Trophoblast cell (in vitro differentiated cells and primary cell): Measurements from ENCODE around the gene ITPKB.
A peak's percentile ranks its signal among the peaks of the same experiment; 100 is the strongest.

Source experiments
- DNase-seq, 2 donors: peaks; one replicate each; pipeline ENCODE4 v3.0.0-alpha.2; 2016
- H2AFZ ChIP-seq: 2 replicates; pipeline ENCODE4 v1.6.1; 2013; ENCODE audit warnings: low read length, moderate library complexity, mild to moderate bottlenecking; ENCODE audit not compliant: insufficient read depth, poor library complexity
- H2AK5ac ChIP-seq: 2 replicates; pipeline ENCODE4 v1.6.1; 2013; ENCODE audit warnings: mild to moderate bottlenecking, low read length
- H2BK120ac ChIP-seq: 2 replicates; pipeline ENCODE4 v1.6.1; 2013; ENCODE audit warnings: low read length, mild to moderate bottlenecking, moderate library complexity; ENCODE audit not compliant: insufficient read depth, poor library complexity
- H2BK12ac ChIP-seq: 2 replicates; pipeline ENCODE4 v1.6.1; 2013; ENCODE audit warnings: mild to moderate bottlenecking, low read length, moderate library complexity
- H2BK5ac ChIP-seq: 2 replicates; pipeline ENCODE4 v1.6.1; 2013; ENCODE audit warnings: low read length, low read depth, moderate library complexity, mild to moderate bottlenecking; ENCODE audit not compliant: poor library complexity
- H3K14ac ChIP-seq: 2 replicates; pipeline ENCODE4 v1.6.1; 2013; ENCODE audit warnings: mild to moderate bottlenecking, low read length
- H3K18ac ChIP-seq: 2 replicates; pipeline ENCODE4 v1.6.1; 2013; ENCODE audit warnings: mild to moderate bottlenecking, low read length
- H3K23ac ChIP-seq: 2 replicates; pipeline ENCODE4 v1.6.1; 2013; ENCODE audit warnings: low read length
- H3K27ac ChIP-seq: 2 replicates; pipeline ENCODE4 v1.5.1; 2013; ENCODE audit warnings: low read depth, mild to moderate bottlenecking, inconsistent platforms, low read length, moderate library complexity
- H3K27me3 ChIP-seq: 2 replicates; pipeline ENCODE4 v1.6.1; 2013; ENCODE audit warnings: inconsistent platforms, mild to moderate bottlenecking, low read length, moderate library complexity; ENCODE audit not compliant: insufficient read depth
- H3K36me3 ChIP-seq, 2 experiments: 1 replicate in 1 of 2; 2 replicates in 1 of 2; pipeline ENCODE4 v1.6.1; 2013; ENCODE audit warnings: low read length in 2 of 2, mild to moderate bottlenecking in 2 of 2, moderate library complexity in 1 of 2; ENCODE audit not compliant: insufficient read depth in 2 of 2, control insufficient read depth in 1 of 2
- H3K4ac ChIP-seq: 2 replicates; pipeline ENCODE4 v1.6.1; 2013; ENCODE audit warnings: low read depth, mild to moderate bottlenecking, low read length, moderate library complexity
- H3K4me1 ChIP-seq, 2 experiments: 1 replicate in 1 of 2; 2 replicates in 1 of 2; pipeline ENCODE4 v1.6.1; 2013; ENCODE audit warnings: low read length in 2 of 2, mild to moderate bottlenecking in 2 of 2, moderate library complexity in 1 of 2; ENCODE audit not compliant: insufficient read depth in 2 of 2, control insufficient read depth in 1 of 2
- H3K4me2 ChIP-seq: 2 replicates; pipeline ENCODE4 v1.6.1; 2013; ENCODE audit warnings: inconsistent platforms, mild to moderate bottlenecking, low read length, moderate library complexity
- H3K4me3 ChIP-seq: 2 replicates; pipeline ENCODE4 v1.5.1; 2013; ENCODE audit warnings: mild to moderate bottlenecking, low read depth, low read length, inconsistent platforms
- H3K79me1 ChIP-seq: one replicate; pipeline ENCODE4 v1.6.1; 2013; ENCODE audit warnings: low read length
- H3K79me2 ChIP-seq: 2 replicates; pipeline ENCODE4 v1.6.1; 2013; ENCODE audit warnings: low read length, mild to moderate bottlenecking; ENCODE audit not compliant: control insufficient read depth, insufficient read depth, poor library complexity
- H3K9ac ChIP-seq: 2 replicates; pipeline ENCODE4 v1.6.1; 2013; ENCODE audit warnings: mild to moderate bottlenecking, low read length
- H3K9me3 ChIP-seq: 2 replicates; pipeline ENCODE4 v1.6.1; 2013; ENCODE audit warnings: low read depth, mild to moderate bottlenecking, control low read depth, inconsistent platforms, low read length; ENCODE audit not compliant: insufficient read depth
- H4K12ac ChIP-seq: 2 replicates; pipeline ENCODE4 v1.6.1; 2013; ENCODE audit warnings: low read depth, mild to moderate bottlenecking, low read length, moderate library complexity
- H4K8ac ChIP-seq: 2 replicates; pipeline ENCODE4 v1.6.1; 2013; ENCODE audit warnings: low read depth, mild to moderate bottlenecking, low read length, moderate library complexity
- H4K91ac ChIP-seq: one replicate; pipeline ENCODE4 v1.6.1; 2013; ENCODE audit warnings: low read depth, mild to moderate bottlenecking, low read length, moderate library complexity
- WGBS: extraction: QIAGEN DNeasy Blood & Tissue Kit; methylation state at CpG from one replicate; pipeline ENCODE4 v1.1.7; 2013; ENCODE audit warnings: missing lambda C conversion rate; ENCODE audit not compliant: insufficient read length, insufficient coverage; ENCODE audit errors: extremely low coverage; 5-methylcytosine and 5-hydroxymethylcytosine counted together

Gene ITPKB

GRCh38 chr1:226624526-226624925 is 114.6 kb downstream of the ITPKB start:
- Histone ChIP-seq H3K9ac (no peak overlapping the region), H3K18ac (no peak overlapping the region), H2AK5ac (no peak overlapping the region), H2BK12ac (no peak overlapping the region), H3K27ac (no peak overlapping the region), H4K91ac (no peak overlapping the region), H3K23ac (no peak overlapping the region), H3K4ac (no peak overlapping the region), H3K4me3 (no peak overlapping the region), H3K4me2 (no peak overlapping the region), H2AFZ (no peak overlapping the region), H3K4me1 (no peaks in the 10 kb centered on the region), H3K79me2 (no peaks in the 10 kb centered on the region), H2BK5ac (no peak overlapping the region), H2BK120ac (no peak overlapping the region), H4K8ac (no peak overlapping the region), H3K36me3 (no peaks in the 10 kb centered on the region), H3K27me3 (no peaks in the 10 kb centered on the region), H3K14ac (no peak overlapping the region), H3K9me3 (peaks cover 2% of the 10 kb centered on the region), H3K79me1 (no peaks in the 10 kb centered on the region), H4K12ac (no peak overlapping the region)
- WGBS, result no CpG with 5 or more reads among the region's 5 CpGs
- peak; percentile 76 for DNase-seq

- H3K79me1 ChIP-seq, result no peaks in the 10 kb centered on the region
- H3K9me3 ChIP-seq, result peaks cover 2% of the 10 kb centered on the region
- no peak overlapping the region for H3K4me3 ChIP-seq
- H3K27me3 ChIP-seq, result no peaks in the 10 kb centered on the region
- H3K36me3 ChIP-seq, result no peaks in the 10 kb centered on the region
- no peak for DNase-seq
- no peak overlapping the region for H2AK5ac ChIP-seq
- no peak overlapping the region for H4K8ac ChIP-seq
- H3K14ac ChIP-seq, result no peak overlapping the region
- no peak overlapping the region for H3K9ac ChIP-seq
- no peaks in the 10 kb centered on the region for H3K4me1 ChIP-seq
- H2AFZ ChIP-seq, result no peak overlapping the region
- no peak overlapping the region for H3K18ac ChIP-seq
- no peak overlapping the region for H3K4ac ChIP-seq
- no peak overlapping the region for H3K4me2 ChIP-seq
- no peaks in the 10 kb centered on the region for H3K79me2 ChIP-seq
- H3K23ac ChIP-seq, result no peak overlapping the region
- no peak overlapping the region for H4K12ac ChIP-seq
- H4K91ac ChIP-seq, result no peak overlapping the region
- H2BK5ac ChIP-seq, result no peak overlapping the region
- H2BK12ac ChIP-seq, result no peak overlapping the region
- no peak overlapping the region for H3K27ac ChIP-seq
- no peak overlapping the region for H2BK120ac ChIP-seq
These were observed 117.1 kb downstream of the ITPKB start for GRCh38 chr1:226622012-226622411.

GRCh38 chr1:226619031-226619430 is 120.1 kb downstream of the ITPKB start:
- Histone ChIP-seq H3K9ac (no peak overlapping the region), H3K4me3 (no peak overlapping the region), H2AK5ac (no peak overlapping the region), H3K4me1 (no peaks in the 10 kb centered on the region), H3K4me2 (no peak overlapping the region), H3K9me3 (peaks cover 2% of the 10 kb centered on the region), H3K4ac (no peak overlapping the region), H3K27ac (no peak overlapping the region), H2AFZ (no peak overlapping the region), H3K23ac (no peak overlapping the region), H3K18ac (no peak overlapping the region), H3K79me2 (no peaks in the 10 kb centered on the region), H4K91ac (no peak overlapping the region), H2BK120ac (no peak overlapping the region), H4K8ac (no peak overlapping the region), H3K36me3 (no peaks in the 10 kb centered on the region), H2BK5ac (no peak overlapping the region), H3K79me1 (no peaks in the 10 kb centered on the region), H3K27me3 (no peaks in the 10 kb centered on the region), H3K14ac (no peak overlapping the region), H4K12ac (no peak overlapping the region), H2BK12ac (no peak overlapping the region)
- WGBS, result no CpG with 5 or more reads among the region's 7 CpGs
- no peak for DNase-seq

- Histone ChIP-seq H3K79me1 (no peaks in the 10 kb centered on the region), H3K27me3 (no peaks in the 10 kb centered on the region), H3K4me1 (no peaks in the 10 kb centered on the region), H2BK12ac (no peak overlapping the region), H2BK5ac (no peak overlapping the region), H3K79me2 (no peaks in the 10 kb centered on the region), H3K36me3 (no peaks in the 10 kb centered on the region), H3K4ac (no peak overlapping the region), H3K18ac (no peak overlapping the region), H3K14ac (no peak overlapping the region), H3K4me3 (no peak overlapping the region), H4K8ac (no peak overlapping the region), H4K91ac (no peak overlapping the region), H3K4me2 (no peak overlapping the region), H2BK120ac (no peak overlapping the region), H3K23ac (no peak overlapping the region), H4K12ac (no peak overlapping the region), H2AFZ (no peak overlapping the region), H3K9me3 (peaks cover 2% of the 10 kb centered on the region), H3K27ac (no peak overlapping the region), H3K9ac (no peak overlapping the region), H2AK5ac (no peak overlapping the region)
- whole genome bisulfite sequencing, result no CpG with 5 or more reads among the region's 5 CpGs
- no peak for DNase-seq
These were observed 120.7 kb downstream of the ITPKB start for GRCh38 chr1:226618380-226618779.
